Hepatocyte (in vitro differentiated cells): ENCODE measurements around the gene ZFAND2A. TPM values are rescaled to one million over a fixed set of nuclear protein-coding genes. Genes with fewer than 3 reads are reported as not detected.
"Not testable (repeated sequence)": the region's sequence is repeated elsewhere in the genome, so short reads cannot be mapped to it uniquely, and the experiment has no call there.

ENCODE experiments used
- DNase-seq: peaks from one replicate; pipeline ENCODE4 v3.0.0-alpha.2; 2016; ENCODE audit warnings: low spot score
- H2AFZ ChIP-seq: fragments of 200-600 bp; sonication (generic); 2 replicates; pipeline ENCODE4 v1.6.0; 2016; ENCODE audit warnings: antibody characterized with exemption, mild to moderate bottlenecking
- H3K27ac ChIP-seq: fragments of 200-600 bp; sonication (generic); 2 replicates; pipeline ENCODE4 v1.5.1; 2016; ENCODE audit warnings: mild to moderate bottlenecking
- H3K27me3 ChIP-seq: fragments of 200-600 bp; sonication (generic); 2 replicates; pipeline ENCODE4 v1.6.1; 2016
- H3K36me3 ChIP-seq: fragments of 200-600 bp; sonication (generic); replicated peaks from 2 replicates; pipeline ENCODE4 v1.5.1; 2016; ENCODE audit warnings: low read depth; ENCODE audit not compliant: insufficient read depth
- H3K4me1 ChIP-seq: fragments of 200-600 bp; sonication (generic); 2 replicates; pipeline ENCODE4 v1.5.1; 2016; ENCODE audit warnings: mild to moderate bottlenecking, moderate library complexity; ENCODE audit not compliant: insufficient read depth
- H3K4me2 ChIP-seq: fragments of 200-600 bp; sonication (generic); 2 replicates; pipeline ENCODE4 v1.6.0; 2016
- H3K4me3 ChIP-seq: fragments of 200-600 bp; sonication (generic); 2 replicates; pipeline ENCODE4 v1.5.1; 2016; ENCODE audit warnings: mild to moderate bottlenecking
- H3K79me2 ChIP-seq: fragments of 200-600 bp; sonication (generic); 2 replicates; pipeline ENCODE4 v1.6.0; 2017; ENCODE audit warnings: mild to moderate bottlenecking
- H3K9me2 ChIP-seq: fragments of 200-600 bp; sonication (generic); replicated peaks from 2 replicates; pipeline ENCODE4 v1.6.0; 2017; ENCODE audit warnings: mild to moderate bottlenecking; ENCODE audit not compliant: insufficient read depth
- H3K9me3 ChIP-seq: fragments of 200-600 bp; sonication (generic); 2 replicates; pipeline ENCODE4 v1.5.1; 2016; ENCODE audit warnings: low read depth, mild to moderate bottlenecking
- H4K20me1 ChIP-seq: fragments of 200-600 bp; sonication (generic); 2 replicates; pipeline ENCODE4 v1.6.0; 2016; ENCODE audit warnings: mild to moderate bottlenecking; ENCODE audit not compliant: insufficient read depth, poor library complexity, severe bottlenecking
- EZH2 ChIP-seq: fragments of 200-600 bp; sonication (generic); IDR thresholded peaks from 2 replicates; pipeline ENCODE4 v1.6.1; 2016; ENCODE audit warnings: antibody characterized with exemption, mild to moderate bottlenecking, borderline replicate concordance
- EZH2phosphoT487 ChIP-seq: fragments of 200-600 bp; sonication (generic); IDR thresholded peaks from one replicate; pipeline ENCODE4 v1.6.1; 2018; ENCODE audit warnings: antibody characterized with exemption, mild to moderate bottlenecking, low read depth, moderate library complexity; ENCODE audit not compliant: unreplicated experiment, severe bottlenecking
- WGBS: methylation state at CpG from one replicate; pipeline ENCODE4 v1.1.6; 2016; ENCODE audit warnings: low lambda C conversion rate; ENCODE audit errors: missing lambda C conversion rate; 5-methylcytosine and 5-hydroxymethylcytosine counted together
- polyA plus RNA-seq: library from polyadenylated mRNA; unstranded; fragments of >200 nt; fragmentation: Nextera tagmentation; extraction: Ambion mirVana; gene quantifications from 2 replicates; pipeline ENCODE4 v1.2.1, GENCODE V29; 2016
- total RNA-seq: library from RNA; depleted of rRNA; stranded (reverse); fragments of >200 nt; gene quantifications from 2 replicates; pipeline ENCODE4 v1.2.3, GENCODE V29; 2014
- TF ChIP-seq, protein P1 (sequence below): fragments of 200-600 bp; sonication (generic); IDR thresholded peaks from 2 replicates; pipeline ENCODE4 v1.5.1; 2016; ENCODE audit warnings: antibody characterized with exemption, mild to moderate bottlenecking; ENCODE audit not compliant: poor library complexity

ZFAND2A gene
- total and polyA plus RNA-seq, 2 experiments from 2014 or later, result 35.4 to 54.3 TPM

- H3K27me3 ChIP-seq, result peaks cover 19% of the 10 kb centered on the region
- H3K36me3 ChIP-seq, result no peaks in the 10 kb centered on the region
- DNase-seq, result no peak
- H3K9me3 ChIP-seq, result no peaks in the 10 kb centered on the region
- 89% methylated on average over 6 of the region's 6 CpGs for WGBS
- H3K4me2 ChIP-seq, result no peak overlapping the region
- no peak overlapping the region for H2AFZ ChIP-seq
- H3K27ac ChIP-seq, result no peak overlapping the region
- H3K4me3 ChIP-seq, result no peak overlapping the region
- H3K9me2 ChIP-seq, result no peaks in the 10 kb centered on the region
- H4K20me1 ChIP-seq, result no peaks in the 10 kb centered on the region
- TF ChIP-seq EZH2 (no peak), EZH2phosphoT487 (no peak)
- TF ChIP-seq, protein P1, sequence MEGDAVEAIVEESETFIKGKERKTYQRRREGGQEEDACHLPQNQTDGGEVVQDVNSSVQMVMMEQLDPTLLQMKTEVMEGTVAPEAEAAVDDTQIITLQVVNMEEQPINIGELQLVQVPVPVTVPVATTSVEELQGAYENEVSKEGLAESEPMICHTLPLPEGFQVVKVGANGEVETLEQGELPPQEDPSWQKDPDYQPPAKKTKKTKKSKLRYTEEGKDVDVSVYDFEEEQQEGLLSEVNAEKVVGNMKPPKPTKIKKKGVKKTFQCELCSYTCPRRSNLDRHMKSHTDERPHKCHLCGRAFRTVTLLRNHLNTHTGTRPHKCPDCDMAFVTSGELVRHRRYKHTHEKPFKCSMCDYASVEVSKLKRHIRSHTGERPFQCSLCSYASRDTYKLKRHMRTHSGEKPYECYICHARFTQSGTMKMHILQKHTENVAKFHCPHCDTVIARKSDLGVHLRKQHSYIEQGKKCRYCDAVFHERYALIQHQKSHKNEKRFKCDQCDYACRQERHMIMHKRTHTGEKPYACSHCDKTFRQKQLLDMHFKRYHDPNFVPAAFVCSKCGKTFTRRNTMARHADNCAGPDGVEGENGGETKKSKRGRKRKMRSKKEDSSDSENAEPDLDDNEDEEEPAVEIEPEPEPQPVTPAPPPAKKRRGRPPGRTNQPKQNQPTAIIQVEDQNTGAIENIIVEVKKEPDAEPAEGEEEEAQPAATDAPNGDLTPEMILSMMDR, result no peak
- peaks cover 5% of the 10 kb centered on the region for H3K4me1 ChIP-seq
- no peaks in the 10 kb centered on the region for H3K79me2 ChIP-seq
These were observed 37.0 kb upstream of the ZFAND2A start for GRCh38 chr7:1196950-1197349.

GRCh38 chr7:1196441-1196840 is 36.4 kb upstream of the ZFAND2A start:
- not testable (repeated sequence) for H2AFZ ChIP-seq, H3K4me3 ChIP-seq, H3K4me2 ChIP-seq, H3K9me3 ChIP-seq, H3K36me3 ChIP-seq, H3K79me2 ChIP-seq, H3K27ac ChIP-seq, H3K9me2 ChIP-seq, H4K20me1 ChIP-seq, H3K4me1 ChIP-seq, DNase-seq
- WGBS, result no CpG with 5 or more reads among the region's 4 CpGs
- H3K27me3 ChIP-seq, result peaks cover 19% of the 10 kb centered on the region

- Histone ChIP-seq H3K27ac (no peak overlapping the region), H3K36me3 (no peaks in the 10 kb centered on the region), H3K9me3 (no peaks in the 10 kb centered on the region), H3K4me1 (peaks cover 5% of the 10 kb centered on the region), H4K20me1 (no peaks in the 10 kb centered on the region), H3K79me2 (no peaks in the 10 kb centered on the region), H3K4me2 (no peak overlapping the region), H3K27me3 (peaks cover 19% of the 10 kb centered on the region), H3K4me3 (no peak overlapping the region), H3K9me2 (no peaks in the 10 kb centered on the region), H2AFZ (no peak overlapping the region)
- WGBS, result 64% methylated on average over 36 of the region's 36 CpGs
- TF ChIP-seq, protein P1, result peak; percentile 36
- no peak for TF ChIP-seq EZH2
- DNase-seq, result peak; percentile 35
These were observed 33.8 kb upstream of the ZFAND2A start for GRCh38 chr7:1193593-1194424.

GRCh38 chr7:1192171-1192676 is 32.2 kb upstream of the ZFAND2A start:
- H4K20me1 ChIP-seq, result no peaks in the 10 kb centered on the region
- TF ChIP-seq, protein P1, result no peak
- TF ChIP-seq EZH2, result no peak
- no peak for TF ChIP-seq EZH2phosphoT487
- 74% methylated on average over 15 of the region's 15 CpGs for WGBS
- no peaks in the 10 kb centered on the region for H3K9me3 ChIP-seq
- no peak overlapping the region for H3K27ac ChIP-seq
- H2AFZ ChIP-seq, result no peak overlapping the region
- peaks cover 31% of the 10 kb centered on the region for H3K27me3 ChIP-seq
- H3K4me1 ChIP-seq, result no peaks in the 10 kb centered on the region
- no peaks in the 10 kb centered on the region for H3K79me2 ChIP-seq
- H3K9me2 ChIP-seq, result no peaks in the 10 kb centered on the region
- H3K4me3 ChIP-seq, result no peak overlapping the region
- no peak for DNase-seq
- H3K4me2 ChIP-seq, result no peak overlapping the region
- no peaks in the 10 kb centered on the region for H3K36me3 ChIP-seq
